K562 (cell line): ENCODE results near the gene ORAI3.

Experiments
- CBX5 ChIP-seq: IDR thresholded peaks from 2 replicates; pipeline ENCODE4 v1.6.1; 2014; ENCODE audit warnings: low read depth, borderline replicate concordance
- CEBPB ChIP-seq: fragments of 450-650 bp; IDR thresholded peaks from 2 replicates; pipeline ENCODE4 v1.6.1; 2016; ENCODE audit warnings: missing genetic modification characterization, missing compliant biosample characterization
- ELF1 ChIP-seq: fragments of 200-800 bp; sonication (Bioruptor generic); IDR thresholded peaks from 2 replicates; pipeline ENCODE4 v1.6.1; 2016; ENCODE audit warnings: missing genetic modification characterization, missing compliant biosample characterization
- EZH2 ChIP-seq: IDR thresholded peaks from 2 replicates; pipeline ENCODE4 v1.6.1; 2012; ENCODE audit warnings: low read depth, mild to moderate bottlenecking, inconsistent platforms, low read length, borderline replicate concordance
- FOXA1 ChIP-seq: fragments of 450-650 bp; IDR thresholded peaks from 2 replicates; pipeline ENCODE4 v1.6.1; 2016; ENCODE audit warnings: mild to moderate bottlenecking, borderline replicate concordance
- POLR2AphosphoS2 ChIP-seq: IDR thresholded peaks from 2 replicates; pipeline ENCODE4 v1.6.1; 2012; ENCODE audit warnings: low read length, improper control_type of control experiment
- TF ChIP-seq, protein P1 (sequence below): fragments of 450-650 bp; formaldehyde crosslinking; IDR thresholded peaks from 2 replicates; pipeline ENCODE4 v1.4.0; 2020; ENCODE audit warnings: mild to moderate bottlenecking, moderate library complexity
- TF ChIP-seq, protein P2 (sequence below), 2 experiments: IDR thresholded peaks; 2 replicates each; pipeline ENCODE4 v1.6.1; 2012; ENCODE audit warnings: improper control_type of control experiment in 2 of 2, low read depth in 2 of 2, low read length in 2 of 2, borderline replicate concordance in 1 of 2
- TF ChIP-seq, protein P3 (sequence below): sonication (generic); formaldehyde crosslinking; IDR thresholded peaks from 2 replicates; pipeline ENCODE4 v1.8.0; 2023; ENCODE audit warnings: mild to moderate bottlenecking, missing genetic modification reagents

DNA sequence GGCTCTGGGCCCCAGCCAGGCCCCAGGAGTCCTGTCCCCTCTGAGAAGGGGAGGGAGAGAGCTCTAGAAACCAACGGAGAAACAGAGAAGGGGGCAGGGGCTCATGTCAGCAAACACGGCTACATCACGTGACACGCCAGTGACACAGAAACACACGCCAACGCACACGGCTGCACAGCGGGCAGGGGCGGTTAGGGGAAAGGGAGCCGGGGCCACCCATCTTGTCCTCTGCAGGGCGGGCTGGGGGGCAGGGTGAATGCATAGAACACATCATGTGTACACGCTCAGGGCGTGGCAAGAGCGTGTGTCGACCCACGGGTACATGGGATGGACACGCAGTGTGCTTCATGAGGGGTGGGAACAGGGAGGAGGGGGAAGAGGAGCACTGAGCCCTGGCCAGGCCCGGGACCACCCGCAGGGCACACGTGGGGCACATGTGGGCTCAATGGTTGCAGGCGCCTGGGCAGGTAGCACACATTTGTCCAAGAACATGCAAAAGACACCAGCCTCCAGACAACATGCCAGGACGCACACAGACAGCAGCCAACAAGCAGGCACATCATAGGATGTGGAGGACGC, 40.7 kb downstream of the ORAI3 start:
- TF ChIP-seq, protein P1, sequence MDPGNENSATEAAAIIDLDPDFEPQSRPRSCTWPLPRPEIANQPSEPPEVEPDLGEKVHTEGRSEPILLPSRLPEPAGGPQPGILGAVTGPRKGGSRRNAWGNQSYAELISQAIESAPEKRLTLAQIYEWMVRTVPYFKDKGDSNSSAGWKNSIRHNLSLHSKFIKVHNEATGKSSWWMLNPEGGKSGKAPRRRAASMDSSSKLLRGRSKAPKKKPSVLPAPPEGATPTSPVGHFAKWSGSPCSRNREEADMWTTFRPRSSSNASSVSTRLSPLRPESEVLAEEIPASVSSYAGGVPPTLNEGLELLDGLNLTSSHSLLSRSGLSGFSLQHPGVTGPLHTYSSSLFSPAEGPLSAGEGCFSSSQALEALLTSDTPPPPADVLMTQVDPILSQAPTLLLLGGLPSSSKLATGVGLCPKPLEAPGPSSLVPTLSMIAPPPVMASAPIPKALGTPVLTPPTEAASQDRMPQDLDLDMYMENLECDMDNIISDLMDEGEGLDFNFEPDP (CRISPR knock-in tag) = no peak
- TF ChIP-seq FOXA1 (no peak), CBX5 (no peak), ELF1 (tag) (no peak), EZH2 (no peak), CEBPB (no peak), POLR2AphosphoS2 (no peak)
- TF ChIP-seq, protein P2, sequence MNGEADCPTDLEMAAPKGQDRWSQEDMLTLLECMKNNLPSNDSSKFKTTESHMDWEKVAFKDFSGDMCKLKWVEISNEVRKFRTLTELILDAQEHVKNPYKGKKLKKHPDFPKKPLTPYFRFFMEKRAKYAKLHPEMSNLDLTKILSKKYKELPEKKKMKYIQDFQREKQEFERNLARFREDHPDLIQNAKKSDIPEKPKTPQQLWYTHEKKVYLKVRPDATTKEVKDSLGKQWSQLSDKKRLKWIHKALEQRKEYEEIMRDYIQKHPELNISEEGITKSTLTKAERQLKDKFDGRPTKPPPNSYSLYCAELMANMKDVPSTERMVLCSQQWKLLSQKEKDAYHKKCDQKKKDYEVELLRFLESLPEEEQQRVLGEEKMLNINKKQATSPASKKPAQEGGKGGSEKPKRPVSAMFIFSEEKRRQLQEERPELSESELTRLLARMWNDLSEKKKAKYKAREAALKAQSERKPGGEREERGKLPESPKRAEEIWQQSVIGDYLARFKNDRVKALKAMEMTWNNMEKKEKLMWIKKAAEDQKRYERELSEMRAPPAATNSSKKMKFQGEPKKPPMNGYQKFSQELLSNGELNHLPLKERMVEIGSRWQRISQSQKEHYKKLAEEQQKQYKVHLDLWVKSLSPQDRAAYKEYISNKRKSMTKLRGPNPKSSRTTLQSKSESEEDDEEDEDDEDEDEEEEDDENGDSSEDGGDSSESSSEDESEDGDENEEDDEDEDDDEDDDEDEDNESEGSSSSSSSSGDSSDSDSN (IDR thresholded peaks at IDR 0.05; ENCODE audit: borderline replicate concordance in 1 of 2, low read depth in 2 of 2, low read length in 2 of 2) = no peak
- TF ChIP-seq, protein P3, sequence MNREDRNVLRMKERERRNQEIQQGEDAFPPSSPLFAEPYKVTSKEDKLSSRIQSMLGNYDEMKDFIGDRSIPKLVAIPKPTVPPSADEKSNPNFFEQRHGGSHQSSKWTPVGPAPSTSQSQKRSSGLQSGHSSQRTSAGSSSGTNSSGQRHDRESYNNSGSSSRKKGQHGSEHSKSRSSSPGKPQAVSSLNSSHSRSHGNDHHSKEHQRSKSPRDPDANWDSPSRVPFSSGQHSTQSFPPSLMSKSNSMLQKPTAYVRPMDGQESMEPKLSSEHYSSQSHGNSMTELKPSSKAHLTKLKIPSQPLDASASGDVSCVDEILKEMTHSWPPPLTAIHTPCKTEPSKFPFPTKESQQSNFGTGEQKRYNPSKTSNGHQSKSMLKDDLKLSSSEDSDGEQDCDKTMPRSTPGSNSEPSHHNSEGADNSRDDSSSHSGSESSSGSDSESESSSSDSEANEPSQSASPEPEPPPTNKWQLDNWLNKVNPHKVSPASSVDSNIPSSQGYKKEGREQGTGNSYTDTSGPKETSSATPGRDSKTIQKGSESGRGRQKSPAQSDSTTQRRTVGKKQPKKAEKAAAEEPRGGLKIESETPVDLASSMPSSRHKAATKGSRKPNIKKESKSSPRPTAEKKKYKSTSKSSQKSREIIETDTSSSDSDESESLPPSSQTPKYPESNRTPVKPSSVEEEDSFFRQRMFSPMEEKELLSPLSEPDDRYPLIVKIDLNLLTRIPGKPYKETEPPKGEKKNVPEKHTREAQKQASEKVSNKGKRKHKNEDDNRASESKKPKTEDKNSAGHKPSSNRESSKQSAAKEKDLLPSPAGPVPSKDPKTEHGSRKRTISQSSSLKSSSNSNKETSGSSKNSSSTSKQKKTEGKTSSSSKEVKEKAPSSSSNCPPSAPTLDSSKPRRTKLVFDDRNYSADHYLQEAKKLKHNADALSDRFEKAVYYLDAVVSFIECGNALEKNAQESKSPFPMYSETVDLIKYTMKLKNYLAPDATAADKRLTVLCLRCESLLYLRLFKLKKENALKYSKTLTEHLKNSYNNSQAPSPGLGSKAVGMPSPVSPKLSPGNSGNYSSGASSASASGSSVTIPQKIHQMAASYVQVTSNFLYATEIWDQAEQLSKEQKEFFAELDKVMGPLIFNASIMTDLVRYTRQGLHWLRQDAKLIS = no peak
